NCI-H2196 treated with DMSO at 0.1 percent for 48 hours (cell line): ENCODE data around the gene DMD.
"Not testable (repeated sequence)": the region's sequence is repeated elsewhere in the genome, so short reads cannot be mapped to it uniquely, and the experiment has no call there.

Experiments used
- DNase-seq: peaks from one replicate; lab custom pipeline; 2025; ENCODE audit not compliant: unreplicated experiment; lab: John Stamatoyannopoulos, UW

Gene DMD

DNA sequence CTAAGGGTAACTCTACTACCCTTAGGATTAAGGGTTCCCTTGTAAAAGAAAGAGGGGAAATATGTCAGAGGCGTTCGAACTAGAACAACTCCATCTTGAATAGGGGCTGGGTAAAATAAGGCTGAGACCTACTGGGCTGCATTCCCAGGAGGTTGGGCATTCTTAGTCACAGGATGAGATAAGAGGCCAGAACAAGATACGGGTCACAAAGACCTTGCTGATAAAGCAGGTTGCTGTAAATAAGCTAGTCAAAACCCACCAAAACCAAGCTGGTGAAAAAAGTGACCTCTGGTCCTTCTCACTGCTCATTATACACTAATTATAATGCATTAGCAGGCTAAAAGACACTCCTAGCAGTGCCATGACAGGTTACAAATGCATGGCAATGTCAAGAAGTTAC lies 922.0 kb downstream of the DMD start:
- DNase-seq = no peak

DNA sequence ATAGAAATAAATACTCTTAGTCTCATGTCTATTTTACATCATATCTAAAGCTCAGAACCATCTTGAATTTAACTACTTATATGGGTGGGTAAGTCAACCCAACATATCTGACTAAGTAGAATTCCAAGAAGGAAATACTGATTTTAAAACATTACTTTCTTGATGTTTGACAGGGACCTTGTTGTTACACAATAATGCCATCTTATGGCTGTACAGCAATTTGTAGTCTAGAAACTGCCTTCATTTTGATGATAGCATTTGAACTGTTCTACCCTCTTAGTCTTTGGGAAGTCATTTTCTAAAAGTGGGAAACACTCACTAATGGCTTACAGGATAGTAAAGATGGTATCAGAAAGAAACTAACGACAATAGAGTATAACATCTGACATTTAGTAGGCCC lies 929.5 kb downstream of the DMD start:
- no peak for DNase-seq

DNA sequence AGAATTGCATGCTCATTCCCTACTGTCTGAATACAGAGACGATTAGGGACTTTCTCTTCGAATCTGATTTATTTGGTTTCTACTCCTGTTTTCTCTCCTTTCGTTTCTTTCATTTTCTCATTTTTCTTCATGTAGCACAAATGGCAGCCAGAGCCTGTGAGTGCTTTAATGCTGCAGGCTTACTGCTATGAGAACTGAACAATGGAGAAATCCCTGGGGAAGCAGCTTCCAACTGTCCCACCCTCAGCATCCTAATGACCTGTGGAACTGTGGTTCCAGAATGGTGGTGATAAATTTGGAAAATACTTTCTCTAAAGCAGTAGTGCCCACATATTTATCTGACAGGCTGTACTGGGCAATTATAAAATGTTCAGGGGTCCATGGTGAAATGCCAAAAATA lies 930.4 kb downstream of the DMD start:
- no peak for DNase-seq

DNA sequence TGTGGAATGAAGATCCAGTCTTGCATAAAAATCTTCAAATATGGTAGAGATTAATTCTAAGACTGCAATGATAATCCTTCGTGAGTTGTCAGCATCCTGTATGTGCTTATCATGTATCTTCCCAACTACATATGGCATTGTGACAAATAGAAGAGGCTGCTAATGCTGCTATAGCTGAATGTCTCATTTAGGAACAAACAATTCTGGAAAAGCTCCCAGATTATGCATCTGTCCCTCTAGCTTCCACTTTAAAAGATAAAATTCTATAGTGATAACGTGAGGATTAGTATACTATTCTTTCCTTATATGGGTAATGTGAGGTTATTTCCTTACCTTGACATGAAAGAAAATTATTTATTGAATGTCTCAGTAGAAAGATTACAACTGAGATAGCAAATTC lies 930.9 kb downstream of the DMD start:
- no peak for DNase-seq

DNA sequence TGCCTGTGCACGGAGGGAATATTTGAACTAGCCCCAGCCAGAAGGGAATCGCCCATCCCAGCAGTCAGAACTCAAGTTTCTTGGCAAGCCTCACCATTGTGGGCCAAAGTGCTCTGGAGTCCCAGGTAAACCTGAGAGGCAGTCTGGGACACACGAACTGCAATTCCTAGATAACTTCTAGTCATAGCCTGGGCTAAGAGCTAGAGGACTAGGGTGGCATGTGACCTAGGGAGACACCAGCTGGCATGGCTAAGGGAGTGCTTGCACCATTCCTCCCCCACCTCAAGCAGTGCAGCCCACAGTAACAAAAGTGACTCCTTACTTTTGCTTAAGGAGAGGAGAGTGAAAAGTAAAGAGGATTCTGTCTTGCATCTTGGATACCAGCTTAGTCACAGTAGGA lies 935.2 kb downstream of the DMD start:
- no peak for DNase-seq

DNA sequence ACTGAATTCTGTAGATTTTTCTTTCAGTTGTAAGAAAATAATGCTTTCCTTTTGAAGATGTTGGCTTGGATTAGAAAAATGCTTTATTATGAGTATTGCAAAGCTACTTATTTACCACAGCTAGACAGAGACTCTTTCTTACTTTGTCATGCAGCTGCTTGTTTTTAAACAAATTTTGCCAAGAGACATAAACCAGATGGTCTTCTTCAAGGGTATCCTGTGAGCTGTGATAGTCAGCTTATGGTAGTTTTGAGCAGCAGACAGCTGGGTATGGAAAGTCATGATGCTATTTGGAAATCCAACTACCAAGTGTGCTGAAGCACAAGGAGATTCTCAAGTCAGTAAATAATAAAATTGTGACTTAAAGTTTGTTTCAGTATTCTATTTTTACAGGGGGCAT lies 941.5 kb downstream of the DMD start:
- no peak for DNase-seq

DNA sequence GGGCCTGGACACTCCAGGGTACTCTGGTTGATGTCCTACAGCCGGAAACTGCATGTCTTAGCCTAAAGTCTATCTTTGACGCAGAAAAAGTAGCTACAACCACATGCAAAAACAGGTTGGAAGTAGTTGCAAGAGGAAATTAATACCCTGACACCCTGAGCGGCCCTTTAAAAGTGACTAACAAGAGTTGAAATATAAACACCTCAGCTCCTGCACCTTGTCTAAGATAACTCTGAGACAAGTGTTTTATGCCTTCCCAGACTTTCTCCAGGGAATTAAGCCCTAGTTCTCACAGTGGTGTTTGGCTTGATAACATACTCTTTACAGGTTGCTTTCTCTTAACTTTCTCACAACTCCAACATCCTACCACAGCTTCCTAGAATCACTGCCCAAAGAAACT lies 943.1 kb downstream of the DMD start:
- DNase-seq = no peak

DNA sequence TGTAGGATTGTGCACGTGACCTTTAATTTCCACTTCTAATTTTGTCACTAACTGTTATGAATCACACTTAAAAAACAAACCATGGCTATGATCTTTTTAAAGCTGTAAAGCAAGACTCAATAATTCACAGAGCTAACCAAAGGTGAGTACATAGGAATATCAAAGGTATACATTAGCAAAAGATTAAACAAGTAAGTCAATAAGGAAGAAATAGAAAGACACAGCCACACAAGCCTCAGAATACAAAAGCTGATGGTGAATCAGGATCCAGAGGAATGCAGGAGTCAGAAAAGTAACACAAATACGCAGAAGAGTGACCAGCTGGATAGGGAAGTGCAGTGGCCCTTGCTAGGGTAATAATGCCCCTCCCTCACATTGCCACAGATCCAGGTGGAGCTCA lies 943.6 kb downstream of the DMD start:
- no peak for DNase-seq

DNA sequence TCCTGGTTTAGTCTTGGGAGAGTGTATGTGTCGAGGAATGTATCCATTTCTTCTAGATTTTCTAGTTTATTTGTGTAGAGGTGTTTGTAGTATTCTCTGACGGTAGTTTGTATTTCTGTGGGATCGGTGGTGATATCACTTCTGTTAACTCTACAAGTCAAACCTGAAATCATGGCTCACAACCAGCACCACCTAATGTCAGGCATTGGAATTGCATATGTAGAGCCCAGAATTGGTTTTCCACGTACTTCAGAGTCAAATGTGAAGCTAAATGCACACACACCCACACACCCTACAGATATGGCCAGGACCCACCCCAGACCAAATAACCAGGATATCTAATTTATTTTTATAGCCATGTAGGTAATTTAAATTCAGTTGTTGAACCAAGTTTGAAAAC lies 964.7 kb downstream of the DMD start:
- not testable (repeated sequence) for DNase-seq

DNA sequence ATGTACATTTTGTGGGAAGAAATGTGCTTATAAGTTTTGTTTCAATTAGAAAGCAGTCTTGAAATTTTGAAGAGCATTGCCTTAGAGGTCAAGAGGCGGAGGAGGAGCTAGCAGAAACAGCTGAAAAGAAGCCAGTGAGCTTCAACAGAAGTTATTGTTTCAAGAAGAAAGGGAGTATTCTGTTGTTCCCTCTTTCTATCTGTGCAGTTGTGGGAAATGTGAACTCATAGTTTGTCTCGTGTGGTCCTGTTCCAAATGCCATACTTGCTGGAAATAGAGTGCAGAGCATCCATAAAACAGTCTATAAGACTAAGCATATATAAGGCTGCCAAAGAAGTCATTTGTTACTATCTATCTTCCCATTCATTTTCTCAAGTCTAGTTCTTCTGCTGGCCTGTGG lies 1015.7 kb downstream of the DMD start:
- no peak for DNase-seq

DNA sequence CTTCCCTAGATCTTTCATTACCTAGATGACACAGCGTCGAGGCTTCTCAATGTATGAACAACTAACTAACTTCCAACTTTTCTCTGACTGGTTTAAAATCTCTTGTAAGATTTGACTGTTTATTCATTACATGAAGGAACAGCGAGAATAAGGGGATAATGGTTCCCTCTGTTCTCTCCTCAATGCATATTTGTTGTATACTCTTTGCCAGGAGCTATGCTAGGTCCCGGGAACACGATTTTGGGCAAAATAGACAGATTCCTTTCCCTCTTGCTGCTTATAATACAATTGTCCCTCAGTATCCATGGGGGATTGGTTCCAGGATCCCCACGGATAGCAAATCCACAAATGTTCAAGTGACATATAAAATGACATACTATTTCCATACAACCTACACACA lies 1020.0 kb downstream of the DMD start:
- DNase-seq = no peak

DNA sequence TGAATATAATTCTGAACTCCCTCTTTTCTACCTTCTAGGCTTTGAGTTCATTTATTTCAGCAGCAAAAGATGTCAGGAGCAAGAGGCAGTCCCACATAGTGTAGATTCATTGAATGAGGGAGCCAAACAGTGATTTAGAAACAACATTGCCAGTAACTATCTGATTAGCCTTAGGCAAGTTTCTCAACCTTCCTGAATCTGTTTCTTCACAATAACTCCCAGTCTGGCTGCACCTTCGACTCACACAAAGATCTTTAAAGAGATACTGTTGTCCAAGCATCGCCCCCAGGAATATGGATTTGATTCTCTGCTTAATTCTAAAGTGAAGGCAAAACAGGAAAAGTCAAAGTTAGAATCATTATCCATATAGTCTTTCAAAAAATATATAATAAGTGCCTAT lies 1026.2 kb downstream of the DMD start:
- DNase-seq = no peak

DNA sequence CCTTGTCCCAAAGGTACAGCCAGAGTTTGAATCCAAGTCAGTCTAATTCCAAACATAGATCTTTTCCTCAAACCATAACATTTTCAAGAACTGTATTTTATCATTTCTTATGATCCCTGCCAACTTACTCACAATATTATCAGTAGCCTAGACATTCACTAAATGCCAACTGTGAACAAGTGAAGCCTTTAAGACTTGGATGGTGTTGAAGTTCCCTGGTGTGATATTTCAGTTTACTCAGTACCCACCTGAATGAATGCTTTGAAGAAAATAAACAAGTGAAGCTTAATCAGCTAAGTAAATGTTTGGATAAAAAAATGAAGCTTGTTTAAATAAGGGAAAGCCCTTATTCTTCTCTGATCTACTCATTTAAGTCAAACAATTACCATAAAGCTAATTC lies 1028.3 kb downstream of the DMD start:
- no peak for DNase-seq

DNA sequence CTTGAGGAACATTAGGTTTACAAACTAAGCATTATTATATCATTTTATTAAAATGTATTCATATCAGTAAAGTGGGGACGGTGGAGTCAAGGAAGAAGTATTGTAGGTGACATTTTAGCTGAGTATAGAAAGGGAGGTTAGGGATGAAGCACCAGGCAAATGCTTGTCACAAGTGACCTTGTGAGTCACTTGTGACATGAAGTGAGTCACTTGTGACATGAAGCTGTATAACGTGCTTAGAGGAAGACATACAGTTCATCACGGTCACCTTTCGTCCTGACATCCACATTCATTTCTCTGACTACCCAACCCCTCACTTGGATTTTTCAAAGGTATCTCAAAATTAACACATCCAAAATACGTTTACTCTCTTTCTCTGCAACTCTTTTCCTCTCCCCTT lies 1034.8 kb downstream of the DMD start:
- no peak for DNase-seq

DNA sequence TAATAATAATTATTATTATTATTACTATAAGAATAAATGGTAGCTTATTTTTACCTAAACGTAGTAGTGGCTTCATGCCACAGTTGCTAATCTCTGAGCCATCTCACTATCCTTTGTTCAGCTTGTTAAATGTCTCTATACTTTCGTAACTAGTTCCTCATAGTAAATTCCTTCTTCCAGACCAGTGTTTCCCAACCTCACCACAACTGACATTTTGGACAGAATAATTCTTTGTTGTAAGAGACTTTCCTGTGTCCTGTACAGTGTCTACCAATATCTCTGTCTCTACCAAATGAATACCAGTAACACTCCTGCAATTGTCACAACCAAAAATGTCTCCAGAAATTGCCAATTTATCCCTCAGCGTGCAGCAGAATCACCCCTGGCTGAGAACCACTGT lies 1040.9 kb downstream of the DMD start:
- no peak for DNase-seq

DNA sequence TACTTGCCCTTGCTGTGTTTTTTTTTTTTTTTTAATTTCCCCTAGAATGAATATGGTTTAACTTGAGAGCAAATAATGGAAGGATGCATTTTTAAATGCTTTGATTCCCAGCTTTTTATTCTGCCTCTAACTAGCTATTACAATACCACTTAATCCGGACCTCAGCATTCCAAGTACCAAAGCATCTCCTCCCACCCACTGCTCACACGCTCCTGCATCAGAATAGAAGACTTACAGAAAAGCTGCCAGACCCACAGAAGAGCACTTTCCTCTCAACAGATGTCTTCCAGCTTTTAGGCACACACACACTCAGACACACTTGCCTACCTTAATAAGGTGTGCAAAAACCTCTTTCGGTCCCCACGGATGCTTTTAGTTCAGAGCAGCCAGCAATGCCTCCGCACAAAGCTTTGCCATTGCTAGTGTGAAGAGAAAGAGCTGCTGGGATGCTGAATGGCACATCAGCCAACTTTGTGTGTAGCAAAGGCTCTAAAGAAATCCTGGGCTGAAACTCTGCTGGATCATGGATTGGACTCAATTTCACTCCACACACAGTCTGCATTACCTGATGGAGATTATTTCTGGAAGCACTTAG lies 1056.2 kb downstream of the DMD start:
- no peak for DNase-seq

DNA sequence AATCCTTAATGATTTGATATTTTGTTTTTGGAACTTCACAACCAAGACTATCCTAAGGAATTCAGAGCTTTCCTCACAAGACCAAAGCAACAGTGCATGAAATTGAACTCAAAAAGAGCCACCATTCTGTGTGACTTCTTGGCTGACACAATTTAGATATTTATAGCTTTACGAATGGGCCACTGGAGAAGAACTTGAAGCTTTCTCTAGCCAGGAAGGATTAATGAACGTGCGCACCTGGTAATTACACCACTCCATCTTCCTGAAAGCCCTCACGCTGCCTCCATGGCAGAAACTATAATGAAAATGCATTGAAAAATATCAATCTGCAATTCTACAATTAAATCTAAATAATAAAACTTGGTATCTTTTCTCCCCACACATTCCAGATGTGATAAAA lies 1057.8 kb downstream of the DMD start:
- no peak for DNase-seq

DNA sequence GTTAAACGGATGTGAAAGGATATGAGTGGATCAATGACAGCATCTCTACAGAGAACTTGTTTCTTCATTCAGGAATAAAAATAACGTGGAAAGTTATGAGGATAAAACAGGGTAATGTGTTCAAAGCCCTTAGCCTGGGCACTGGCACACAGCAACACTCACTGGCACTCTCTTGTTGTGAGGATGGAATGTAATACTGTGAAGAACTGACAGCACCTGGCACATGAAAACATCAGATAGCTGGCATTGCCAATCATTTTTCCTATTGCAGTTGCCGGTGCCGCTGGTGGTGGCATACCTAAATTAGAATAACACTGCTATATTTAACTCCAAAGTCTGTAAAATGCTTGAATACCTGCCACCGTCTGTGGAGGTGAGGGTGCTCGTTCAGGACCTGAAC lies 1061.2 kb downstream of the DMD start:
- no peak for DNase-seq

DNA sequence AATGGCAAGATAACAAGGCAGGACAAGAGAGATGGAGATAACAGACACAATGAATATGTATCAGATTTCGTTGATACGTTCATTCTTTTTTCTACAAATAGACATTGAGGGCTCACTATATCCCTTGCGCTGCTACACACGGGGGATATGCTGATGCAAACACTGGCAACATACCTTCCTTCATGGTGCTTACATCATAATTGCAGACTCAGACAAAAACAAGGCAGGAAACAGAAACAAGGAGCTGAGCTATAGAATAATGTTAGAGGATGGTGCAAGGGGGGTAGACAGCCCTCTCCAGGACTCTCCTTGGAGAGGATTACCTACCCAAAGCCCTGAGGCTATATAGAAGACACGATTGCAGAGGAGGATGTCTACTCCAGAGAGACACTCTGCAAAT lies 1069.5 kb downstream of the DMD start:
- DNase-seq = no peak

DNA sequence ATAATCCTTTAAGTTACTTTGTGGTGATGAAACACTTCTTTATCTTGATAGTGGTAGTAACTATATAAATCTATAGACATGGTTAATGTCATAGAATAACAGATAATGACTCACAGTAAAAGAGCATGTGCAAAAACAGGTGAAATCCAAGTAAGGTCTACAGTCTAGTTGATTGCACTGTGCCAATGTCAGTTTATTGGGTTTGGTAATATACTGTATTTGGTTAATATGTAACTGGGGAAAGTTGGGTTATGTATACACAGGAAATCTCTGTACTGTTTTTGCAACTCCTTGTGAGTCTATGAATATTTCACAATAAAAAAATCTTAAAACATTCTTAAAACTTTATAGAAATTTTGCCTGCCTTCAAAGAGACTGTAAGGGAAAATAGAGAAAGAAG lies 1071.9 kb downstream of the DMD start:
- DNase-seq = no peak

DNA sequence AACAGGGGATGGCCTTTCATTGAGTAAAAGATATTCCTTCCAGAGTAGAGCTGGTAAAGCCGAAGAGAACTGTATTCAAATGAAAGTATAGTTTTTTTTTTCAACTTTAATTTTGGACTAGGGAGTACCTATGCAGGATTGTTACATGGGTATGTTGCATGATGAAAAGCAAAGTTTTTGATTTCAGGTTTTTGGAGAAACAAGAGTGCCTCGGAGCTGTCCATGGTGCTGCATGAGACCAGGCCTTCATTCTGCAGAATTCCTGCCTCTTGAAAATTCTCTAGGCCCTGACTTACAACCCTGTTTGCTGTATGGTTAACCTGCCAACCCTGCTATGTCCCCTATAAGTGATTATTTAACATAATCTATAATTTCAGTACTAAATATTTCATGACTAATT lies 1073.8 kb downstream of the DMD start:
- no peak for DNase-seq

DNA sequence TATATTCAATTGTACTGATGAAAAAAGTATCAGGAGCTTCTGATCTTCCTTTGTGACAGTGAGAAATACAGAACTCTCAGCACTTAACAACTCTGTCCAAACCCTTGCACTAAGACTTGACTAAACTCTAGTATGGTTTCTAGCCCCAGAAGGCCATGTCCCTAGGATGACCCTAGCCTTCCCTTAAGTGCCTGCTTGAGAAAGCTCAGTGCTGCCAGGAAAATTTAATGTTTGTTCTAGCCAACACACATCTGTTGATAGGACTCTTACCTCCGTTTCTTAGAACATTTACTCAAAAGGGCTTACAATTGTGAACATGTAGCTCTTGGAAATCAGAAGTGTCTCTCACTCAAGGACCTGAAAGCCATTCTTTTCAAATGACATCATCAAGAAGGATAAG lies 1084.4 kb downstream of the DMD start:
- no peak for DNase-seq

DNA sequence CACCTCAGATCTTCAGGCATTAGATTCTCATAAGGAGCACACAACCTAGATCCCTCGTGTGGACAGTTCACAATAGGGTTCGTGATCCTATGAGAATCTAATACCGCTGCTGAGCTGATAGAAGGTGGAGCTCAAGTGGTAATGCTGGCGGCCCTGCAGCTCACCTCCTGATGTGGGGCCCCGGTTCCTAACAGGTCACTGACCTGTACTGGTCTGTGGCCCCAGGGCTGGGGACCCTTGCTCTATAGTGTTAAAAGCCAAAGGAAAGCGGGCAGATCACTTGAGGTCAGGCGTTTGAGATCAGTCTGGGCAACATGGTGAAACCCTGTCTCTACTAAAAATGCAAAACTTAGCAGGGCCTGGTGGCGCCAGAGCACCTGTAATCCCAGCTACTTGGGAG lies 1092.5 kb downstream of the DMD start:
- DNase-seq = no peak

DNA sequence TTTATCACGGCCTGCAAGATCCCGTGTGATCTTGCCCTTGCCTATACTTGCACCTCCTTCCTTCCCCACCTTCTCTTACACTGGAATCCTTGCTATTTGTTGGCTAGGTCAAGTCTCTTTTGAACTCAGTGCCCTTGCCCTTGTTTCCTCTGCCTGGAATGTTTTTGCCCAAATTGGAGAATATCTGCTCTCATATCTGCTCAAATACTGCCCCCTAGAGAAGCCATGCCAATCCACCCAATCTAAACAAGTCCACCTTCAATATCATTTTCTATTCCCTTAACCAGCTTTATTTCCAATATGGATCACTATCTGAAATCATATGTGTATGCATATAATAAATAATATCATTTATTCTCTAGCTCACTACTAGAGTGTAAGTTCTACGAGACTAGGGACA lies 1095.3 kb downstream of the DMD start:
- DNase-seq = no peak
